ENCODE results near the gene CASK.

Gene CASK

GRCh38 chrX:41708486-41708885 lies 214.9 kb downstream of the CASK start:
- Histone ChIP-seq H3K27me3 (replicated peaks; ENCODE audit: control insufficient read depth, insufficient read depth, low read length, poor library complexity, severe bottlenecking) (no peaks in the 10 kb centered on the region), H3K9me3 (ENCODE audit: control insufficient read depth, low read length) (no peaks in the 10 kb centered on the region), H3K4me3 (ENCODE audit: insufficient read depth, low read depth, low read length, poor library complexity, severe bottlenecking) (no peak overlapping the region), H3K36me3 (ENCODE audit: control insufficient read depth, insufficient read depth, low read length) (no peaks in the 10 kb centered on the region), H3K27ac (ENCODE audit: insufficient read depth, low read length, poor library complexity, severe bottlenecking) (no peak overlapping the region), H3K4me1 (ENCODE audit: control insufficient read depth, insufficient read depth, low read length, poor library complexity, severe bottlenecking) (no peaks in the 10 kb centered on the region)
- DNase-seq: no peak

GRCh38 chrX:41707218-41707617 lies 216.1 kb downstream of the CASK start:
- H3K4me3 ChIP-seq (ENCODE audit: insufficient read depth, low read depth, low read length, poor library complexity, severe bottlenecking): no peak overlapping the region
- H3K9me3 ChIP-seq (ENCODE audit: control insufficient read depth, low read length): no peaks in the 10 kb centered on the region
- H3K36me3 ChIP-seq (ENCODE audit: control insufficient read depth, insufficient read depth, low read length): no peaks in the 10 kb centered on the region
- H3K4me1 ChIP-seq (ENCODE audit: control insufficient read depth, insufficient read depth, low read length, poor library complexity, severe bottlenecking): no peaks in the 10 kb centered on the region
- no peaks in the 10 kb centered on the region for H3K27me3 ChIP-seq (replicated peaks; ENCODE audit: control insufficient read depth, insufficient read depth, low read length, poor library complexity, severe bottlenecking)
- DNase-seq: no peak
- no peak overlapping the region for H3K27ac ChIP-seq (ENCODE audit: insufficient read depth, low read length, poor library complexity, severe bottlenecking)

- Histone ChIP-seq H3K4me3 (ENCODE audit: insufficient read depth, low read depth, low read length, poor library complexity, severe bottlenecking) (no peak overlapping the region), H3K27ac (ENCODE audit: insufficient read depth, low read length, poor library complexity, severe bottlenecking) (no peak overlapping the region)
Measured at GRCh38 chrX:41705680-41706374, 217.5 kb downstream of the CASK start.

GRCh38 chrX:41705042-41705441 lies 218.3 kb downstream of the CASK start:
- no peak overlapping the region for H3K27ac ChIP-seq (ENCODE audit: insufficient read depth, low read length, poor library complexity, severe bottlenecking)
- H3K36me3 ChIP-seq (ENCODE audit: control insufficient read depth, insufficient read depth, low read length): no peaks in the 10 kb centered on the region
- DNase-seq: no peak
- H3K4me1 ChIP-seq (ENCODE audit: control insufficient read depth, insufficient read depth, low read length, poor library complexity, severe bottlenecking): no peaks in the 10 kb centered on the region
- H3K27me3 ChIP-seq (replicated peaks; ENCODE audit: control insufficient read depth, insufficient read depth, low read length, poor library complexity, severe bottlenecking): no peaks in the 10 kb centered on the region
- H3K9me3 ChIP-seq (ENCODE audit: control insufficient read depth, low read length): no peaks in the 10 kb centered on the region
- no peak overlapping the region for H3K4me3 ChIP-seq (ENCODE audit: insufficient read depth, low read depth, low read length, poor library complexity, severe bottlenecking)

More at GRCh38 chrX:41705680-41706374, 217.5 kb downstream of the CASK start:
- Histone ChIP-seq H3K4me1 (ENCODE audit: control insufficient read depth, insufficient read depth, low read length, poor library complexity, severe bottlenecking) (no peaks in the 10 kb centered on the region), H3K9me3 (ENCODE audit: control insufficient read depth, low read length) (no peaks in the 10 kb centered on the region), H3K36me3 (ENCODE audit: control insufficient read depth, insufficient read depth, low read length) (no peaks in the 10 kb centered on the region), H3K27me3 (replicated peaks; ENCODE audit: control insufficient read depth, insufficient read depth, low read length, poor library complexity, severe bottlenecking) (no peaks in the 10 kb centered on the region)
- no peak for DNase-seq

DNA sequence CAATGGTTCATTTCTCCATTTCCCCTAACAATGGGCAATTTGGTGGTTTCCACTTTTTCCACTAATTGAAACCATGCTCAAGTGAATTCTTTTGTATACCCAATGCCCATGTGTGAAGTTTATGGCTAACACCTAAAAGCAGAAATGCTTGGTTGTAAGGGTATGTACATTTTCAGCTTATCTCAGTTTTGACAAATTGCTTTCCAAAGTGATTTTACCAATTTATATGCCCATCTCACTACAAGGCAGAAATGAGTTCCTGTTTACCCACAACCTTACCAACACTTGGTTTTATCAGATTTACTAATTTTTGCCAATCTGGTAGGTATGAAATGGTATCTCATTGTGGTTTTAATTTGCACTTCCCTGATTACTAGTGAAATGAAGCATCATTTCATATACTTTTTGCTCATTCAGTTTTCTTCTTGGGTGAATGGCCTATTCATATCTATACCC lies 219.8 kb downstream of the CASK start:
- H3K27ac ChIP-seq (ENCODE audit: insufficient read depth, low read length, poor library complexity, severe bottlenecking): no peak overlapping the region
- H3K4me1 ChIP-seq (ENCODE audit: control insufficient read depth, insufficient read depth, low read length, poor library complexity, severe bottlenecking): no peaks in the 10 kb centered on the region
- H3K36me3 ChIP-seq (ENCODE audit: control insufficient read depth, insufficient read depth, low read length): no peaks in the 10 kb centered on the region
- no peaks in the 10 kb centered on the region for H3K27me3 ChIP-seq (replicated peaks; ENCODE audit: control insufficient read depth, insufficient read depth, low read length, poor library complexity, severe bottlenecking)
- DNase-seq: no peak
- no peaks in the 10 kb centered on the region for H3K9me3 ChIP-seq (ENCODE audit: control insufficient read depth, low read length)
- H3K4me3 ChIP-seq (ENCODE audit: insufficient read depth, low read depth, low read length, poor library complexity, severe bottlenecking): no peak overlapping the region

- DNase-seq: peak; percentile 2 to 14 (median 12)
- Histone ChIP-seq H3K36me3 (ENCODE audit: control insufficient read depth, insufficient read depth, low read length) (no peaks in the 10 kb centered on the region), H3K4me3 (ENCODE audit: insufficient read depth, low read depth, low read length, poor library complexity, severe bottlenecking) (no peak overlapping the region), H3K27ac (ENCODE audit: insufficient read depth, low read length, poor library complexity, severe bottlenecking) (no peak overlapping the region), H3K9me3 (ENCODE audit: control insufficient read depth, low read length) (no peaks in the 10 kb centered on the region), H3K27me3 (replicated peaks; ENCODE audit: control insufficient read depth, insufficient read depth, low read length, poor library complexity, severe bottlenecking) (no peaks in the 10 kb centered on the region), H3K4me1 (ENCODE audit: control insufficient read depth, insufficient read depth, low read length, poor library complexity, severe bottlenecking) (no peaks in the 10 kb centered on the region)
Measured at GRCh38 chrX:41695426-41695825, 227.9 kb downstream of the CASK start.

GRCh38 chrX:41693024-41693423 lies 230.3 kb downstream of the CASK start:
- no peaks in the 10 kb centered on the region for H3K9me3 ChIP-seq (ENCODE audit: control insufficient read depth, low read length)
- H3K4me1 ChIP-seq (ENCODE audit: control insufficient read depth, insufficient read depth, low read length, poor library complexity, severe bottlenecking): no peaks in the 10 kb centered on the region
- no peak for DNase-seq
- H3K27ac ChIP-seq (ENCODE audit: insufficient read depth, low read length, poor library complexity, severe bottlenecking): no peak overlapping the region
- no peaks in the 10 kb centered on the region for H3K27me3 ChIP-seq (replicated peaks; ENCODE audit: control insufficient read depth, insufficient read depth, low read length, poor library complexity, severe bottlenecking)
- H3K36me3 ChIP-seq (ENCODE audit: control insufficient read depth, insufficient read depth, low read length): no peaks in the 10 kb centered on the region
- H3K4me3 ChIP-seq (ENCODE audit: insufficient read depth, low read depth, low read length, poor library complexity, severe bottlenecking): no peak overlapping the region

GRCh38 chrX:41692162-41692749 lies 231.1 kb downstream of the CASK start:
- no peaks in the 10 kb centered on the region for H3K27me3 ChIP-seq (replicated peaks; ENCODE audit: control insufficient read depth, insufficient read depth, low read length, poor library complexity, severe bottlenecking)
- no peak overlapping the region for H3K27ac ChIP-seq (ENCODE audit: insufficient read depth, low read length, poor library complexity, severe bottlenecking)
- no peaks in the 10 kb centered on the region for H3K4me1 ChIP-seq (ENCODE audit: control insufficient read depth, insufficient read depth, low read length, poor library complexity, severe bottlenecking)
- DNase-seq: no peak
- H3K4me3 ChIP-seq (ENCODE audit: insufficient read depth, low read depth, low read length, poor library complexity, severe bottlenecking): no peak overlapping the region
- H3K36me3 ChIP-seq (ENCODE audit: control insufficient read depth, insufficient read depth, low read length): no peaks in the 10 kb centered on the region
- H3K9me3 ChIP-seq (ENCODE audit: control insufficient read depth, low read length): no peaks in the 10 kb centered on the region

DNA sequence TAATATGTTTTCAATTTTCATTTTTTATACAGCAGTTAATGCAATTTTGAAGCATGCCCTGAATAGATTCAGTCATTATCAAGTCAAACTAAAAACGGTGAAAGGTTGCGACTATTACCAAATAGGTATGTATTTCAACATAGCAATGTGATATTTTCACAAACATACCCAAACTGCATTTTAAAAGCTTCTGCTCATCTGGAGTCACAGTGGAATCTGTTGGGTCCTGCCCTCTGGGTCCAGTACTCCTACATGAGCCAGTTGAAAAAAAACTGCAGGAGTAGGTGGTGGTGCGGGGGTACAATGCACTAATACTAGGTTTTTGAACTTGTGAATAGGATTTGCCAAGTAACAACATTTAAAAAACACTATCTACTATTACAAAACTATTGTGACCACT lies 233.6 kb downstream of the CASK start:
- DNase-seq: no peak
- Histone ChIP-seq H3K27me3 (replicated peaks; ENCODE audit: control insufficient read depth, insufficient read depth, low read length, poor library complexity, severe bottlenecking) (no peaks in the 10 kb centered on the region), H3K4me3 (ENCODE audit: insufficient read depth, low read depth, low read length, poor library complexity, severe bottlenecking) (no peak overlapping the region), H3K4me1 (ENCODE audit: control insufficient read depth, insufficient read depth, low read length, poor library complexity, severe bottlenecking) (no peaks in the 10 kb centered on the region), H3K27ac (ENCODE audit: insufficient read depth, low read length, poor library complexity, severe bottlenecking) (no peak overlapping the region), H3K36me3 (ENCODE audit: control insufficient read depth, insufficient read depth, low read length) (no peaks in the 10 kb centered on the region), H3K9me3 (ENCODE audit: control insufficient read depth, low read length) (no peaks in the 10 kb centered on the region)

- no peak for DNase-seq
- H3K4me3 ChIP-seq (ENCODE audit: insufficient read depth, low read depth, low read length, poor library complexity, severe bottlenecking): no peak within 1 kb of the TSS
- no peaks in the 10 kb centered on the region for H3K4me1 ChIP-seq (ENCODE audit: control insufficient read depth, insufficient read depth, low read length, poor library complexity, severe bottlenecking)
- no peaks in the 10 kb centered on the region for H3K27me3 ChIP-seq (replicated peaks; ENCODE audit: control insufficient read depth, insufficient read depth, low read length, poor library complexity, severe bottlenecking)
- no peaks in the 10 kb centered on the region for H3K9me3 ChIP-seq (ENCODE audit: control insufficient read depth, low read length)
- no peak within 1 kb of the TSS for H3K27ac ChIP-seq (ENCODE audit: insufficient read depth, low read length, poor library complexity, severe bottlenecking)
- H3K36me3 ChIP-seq (ENCODE audit: control insufficient read depth, insufficient read depth, low read length): no peaks in the 10 kb centered on the region
Measured at GRCh38 chrX:41688835-41689234, 234.5 kb downstream of the CASK start, which contains the start of gene GPR34. TSS of gene GPR34 (plus strand) at chrX:41688973. CDS start at chrX:41695634, 6,661 bp downstream.

All from effector memory CD4-positive, alpha-beta T cell (primary cell).